ENCODE data around the gene SIGLEC6.

The SIGLEC6 gene

DNA sequence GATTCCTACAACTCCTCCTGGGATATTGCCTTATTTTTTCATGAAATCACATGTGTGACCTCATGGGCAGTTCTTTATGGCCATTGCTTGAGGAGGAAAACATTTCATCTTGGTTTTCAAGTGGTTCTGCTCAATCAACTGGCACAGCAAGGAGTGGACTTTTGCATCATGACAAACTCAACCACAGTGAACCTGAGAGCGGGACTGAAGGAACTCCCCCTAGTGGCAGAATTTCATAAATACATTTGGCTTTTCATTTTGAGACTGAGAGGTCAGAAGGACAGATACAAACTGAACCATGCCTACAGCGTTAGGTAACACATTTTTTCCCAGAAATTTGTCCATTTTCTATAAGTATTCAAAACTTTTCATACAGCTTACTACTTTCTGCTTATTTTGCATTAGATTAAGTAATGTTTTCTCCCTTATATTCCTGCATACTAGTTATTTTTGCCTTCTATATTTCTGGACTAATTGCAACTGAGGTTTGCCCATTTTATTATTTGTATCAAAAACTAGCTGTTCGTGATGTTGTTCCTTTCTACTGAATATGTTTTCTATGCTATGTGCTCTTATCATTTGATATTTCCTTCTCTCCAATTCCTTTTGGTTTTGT is 16.5 kb downstream of the SIGLEC6 start:
- H3K27ac ChIP-seq (ENCODE audit: low read length, poor library complexity, severe bottlenecking), result no peak overlapping the region
- H3K4ac ChIP-seq (ENCODE audit: low read depth in 1 of 2, low read length in 2 of 2), result no peak overlapping the region
- no peak overlapping the region for H2BK12ac ChIP-seq (ENCODE audit: low read length in 2 of 2)
- no peak overlapping the region for H3K18ac ChIP-seq (ENCODE audit: low read depth in 1 of 2, low read length in 2 of 2)
- no peak overlapping the region for H2BK120ac ChIP-seq (ENCODE audit: low read depth, low read length)
- H3K27me3 ChIP-seq (ENCODE audit: control insufficient read depth in 1 of 2, insufficient read depth in 1 of 2, low read length in 2 of 2), result peaks cover 0 to 17% of the 10 kb centered on the region in 2 experiments
- no peak overlapping the region for H3K23ac ChIP-seq (ENCODE audit: low read length in 2 of 2)
- no peak overlapping the region for H4K91ac ChIP-seq (ENCODE audit: low read length)
- H3K9me3 ChIP-seq (ENCODE audit: control insufficient read depth, low read length), result peaks cover 6% of the 10 kb centered on the region
- no peak overlapping the region for H2BK15ac ChIP-seq (ENCODE audit: low read depth, poor library complexity, severe bottlenecking)
- DNase-seq, result peak; percentile 52
- 20% methylated on average over 2 of the region's 3 CpGs for WGBS
- H2AFZ ChIP-seq (ENCODE audit: low read depth, low read length), result no peak overlapping the region
- H4K8ac ChIP-seq (ENCODE audit: low read length), result no peak overlapping the region
- H3K9ac ChIP-seq (ENCODE audit: low read length), result no peak overlapping the region
- H3K4me2 ChIP-seq (ENCODE audit: low read length, poor library complexity, severe bottlenecking), result no peak overlapping the region
- no peak overlapping the region for H3K4me3 ChIP-seq (ENCODE audit: insufficient read depth in 1 of 2, low read depth in 1 of 2, low read length in 2 of 2)
- H2BK5ac ChIP-seq (ENCODE audit: low read depth, low read length, poor library complexity, severe bottlenecking), result no peak overlapping the region
- H3K79me1 ChIP-seq (replicated peaks; ENCODE audit: low read length, poor library complexity, severe bottlenecking), result no peaks in the 10 kb centered on the region
- no peak overlapping the region for H2AK5ac ChIP-seq (ENCODE audit: low read length, severe bottlenecking)
- no peak overlapping the region for H3K14ac ChIP-seq (ENCODE audit: low read length in 2 of 2)
- no peaks in the 10 kb centered on the region for H3K36me3 ChIP-seq (ENCODE audit: control insufficient read depth in 1 of 2, insufficient read depth in 2 of 2, low read depth in 1 of 2, low read length in 2 of 2)
- no peaks in the 10 kb centered on the region for H3K4me1 ChIP-seq (ENCODE audit: control insufficient read depth, insufficient read depth, low read depth, low read length)

DNA sequence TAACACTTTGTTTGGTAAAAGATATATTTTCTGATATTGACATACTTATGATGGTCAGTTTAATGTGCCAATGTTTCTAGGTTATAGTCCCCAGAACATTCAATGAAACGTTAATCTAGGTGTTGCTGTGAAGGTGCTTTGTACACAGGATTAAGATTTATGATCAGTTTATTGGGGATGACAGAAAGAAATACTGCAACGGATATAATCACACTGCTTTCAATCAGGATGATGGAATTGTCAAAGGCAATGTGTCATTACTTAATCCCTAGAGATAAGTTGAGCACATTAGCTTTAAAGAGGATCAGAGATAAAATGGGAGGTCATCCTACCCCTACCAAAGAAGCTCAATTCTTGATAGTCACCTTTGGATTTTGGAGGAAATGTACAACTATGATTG is 17.5 kb downstream of the SIGLEC6 start:
- no peak overlapping the region for H3K4ac ChIP-seq (ENCODE audit: low read depth in 1 of 2, low read length in 2 of 2)
- H4K8ac ChIP-seq (ENCODE audit: low read length), result no peak overlapping the region
- H2BK120ac ChIP-seq (ENCODE audit: low read depth, low read length), result no peak overlapping the region
- no peak overlapping the region for H3K4me3 ChIP-seq (ENCODE audit: insufficient read depth in 1 of 2, low read depth in 1 of 2, low read length in 2 of 2)
- no peak overlapping the region for H3K18ac ChIP-seq (ENCODE audit: low read depth in 1 of 2, low read length in 2 of 2)
- peaks cover 0 to 20% of the 10 kb centered on the region in 2 experiments for H3K27me3 ChIP-seq (ENCODE audit: control insufficient read depth in 1 of 2, insufficient read depth in 1 of 2, low read length in 2 of 2)
- no peak for DNase-seq
- H3K23ac ChIP-seq (ENCODE audit: low read length in 2 of 2), result no peak overlapping the region
- peaks cover 6% of the 10 kb centered on the region for H3K9me3 ChIP-seq (ENCODE audit: control insufficient read depth, low read length)
- no peak overlapping the region for H3K14ac ChIP-seq (ENCODE audit: low read length in 2 of 2)
- H3K4me2 ChIP-seq (ENCODE audit: low read length, poor library complexity, severe bottlenecking), result no peak overlapping the region
- H3K4me1 ChIP-seq (ENCODE audit: control insufficient read depth, insufficient read depth, low read depth, low read length), result no peaks in the 10 kb centered on the region
- H3K27ac ChIP-seq (ENCODE audit: low read length, poor library complexity, severe bottlenecking), result no peak overlapping the region
- no peak overlapping the region for H3K9ac ChIP-seq (ENCODE audit: low read length)
- H3K79me1 ChIP-seq (replicated peaks; ENCODE audit: low read length, poor library complexity, severe bottlenecking), result no peaks in the 10 kb centered on the region
- H2BK12ac ChIP-seq (ENCODE audit: low read length in 2 of 2), result no peak overlapping the region
- H2BK15ac ChIP-seq (ENCODE audit: low read depth, poor library complexity, severe bottlenecking), result no peak overlapping the region
- no peak overlapping the region for H2AK5ac ChIP-seq (ENCODE audit: low read length, severe bottlenecking)
- 0% methylated on average over 1 of the region's 2 CpGs for WGBS
- no peaks in the 10 kb centered on the region for H3K36me3 ChIP-seq (ENCODE audit: control insufficient read depth in 1 of 2, insufficient read depth in 2 of 2, low read depth in 1 of 2, low read length in 2 of 2)
- no peak overlapping the region for H2BK5ac ChIP-seq (ENCODE audit: low read depth, low read length, poor library complexity, severe bottlenecking)
- no peak overlapping the region for H4K91ac ChIP-seq (ENCODE audit: low read length)
- H2AFZ ChIP-seq (ENCODE audit: low read depth, low read length), result no peak overlapping the region

DNA sequence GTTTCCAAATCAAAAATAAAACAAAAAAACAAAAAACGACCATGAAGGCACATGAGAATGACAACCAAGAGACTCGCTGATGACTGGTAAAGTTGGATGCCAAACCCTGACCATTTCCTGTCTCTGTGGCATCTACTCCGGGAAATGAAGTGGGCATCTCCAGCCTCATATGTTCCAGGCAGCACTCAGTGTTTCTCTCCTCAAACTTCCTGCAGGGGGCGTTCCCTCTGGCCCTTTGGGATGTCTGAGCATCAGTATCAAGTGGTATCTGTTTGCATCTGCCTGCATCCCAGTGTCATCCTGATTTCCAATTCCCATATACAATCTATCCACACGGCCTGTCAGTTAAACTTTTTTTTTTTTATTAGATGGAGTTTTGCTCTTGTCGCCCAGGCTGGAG is 20.1 kb downstream of the SIGLEC6 start:
- Histone ChIP-seq H3K79me1 (replicated peaks; ENCODE audit: low read length, poor library complexity, severe bottlenecking) (no peaks in the 10 kb centered on the region), H3K18ac (ENCODE audit: low read depth in 1 of 2, low read length in 2 of 2) (no peak overlapping the region), H3K4me3 (ENCODE audit: insufficient read depth in 1 of 2, low read depth in 1 of 2, low read length in 2 of 2) (no peak overlapping the region), H3K4me1 (ENCODE audit: control insufficient read depth, insufficient read depth, low read depth, low read length) (no peaks in the 10 kb centered on the region), H2BK12ac (ENCODE audit: low read length in 2 of 2) (no peak overlapping the region), H3K23ac (ENCODE audit: low read length in 2 of 2) (no peak overlapping the region), H3K36me3 (ENCODE audit: control insufficient read depth in 1 of 2, insufficient read depth in 2 of 2, low read depth in 1 of 2, low read length in 2 of 2) (no peaks in the 10 kb centered on the region), H3K14ac (ENCODE audit: low read length in 2 of 2) (no peak overlapping the region), H3K27ac (ENCODE audit: low read length, poor library complexity, severe bottlenecking) (no peak overlapping the region), H4K8ac (ENCODE audit: low read length) (no peak overlapping the region), H2AK5ac (ENCODE audit: low read length, severe bottlenecking) (no peak overlapping the region), H3K4me2 (ENCODE audit: low read length, poor library complexity, severe bottlenecking) (no peak overlapping the region), H4K91ac (ENCODE audit: low read length) (no peak overlapping the region), H2AFZ (ENCODE audit: low read depth, low read length) (no peak overlapping the region), H3K27me3 (ENCODE audit: control insufficient read depth in 1 of 2, insufficient read depth in 1 of 2, low read length in 2 of 2) (peaks cover 0 to 24% of the 10 kb centered on the region in 2 experiments), H2BK15ac (ENCODE audit: low read depth, poor library complexity, severe bottlenecking) (no peak overlapping the region), H2BK5ac (ENCODE audit: low read depth, low read length, poor library complexity, severe bottlenecking) (no peak overlapping the region), H3K4ac (ENCODE audit: low read depth in 1 of 2, low read length in 2 of 2) (no peak overlapping the region), H3K9me3 (ENCODE audit: control insufficient read depth, low read length) (no peaks in the 10 kb centered on the region), H2BK120ac (ENCODE audit: low read depth, low read length) (no peak overlapping the region), H3K9ac (ENCODE audit: low read length) (no peak overlapping the region)
- DNase-seq, result no peak
- 34% methylated on average over 5 of the region's 6 CpGs for whole genome bisulfite sequencing

DNA sequence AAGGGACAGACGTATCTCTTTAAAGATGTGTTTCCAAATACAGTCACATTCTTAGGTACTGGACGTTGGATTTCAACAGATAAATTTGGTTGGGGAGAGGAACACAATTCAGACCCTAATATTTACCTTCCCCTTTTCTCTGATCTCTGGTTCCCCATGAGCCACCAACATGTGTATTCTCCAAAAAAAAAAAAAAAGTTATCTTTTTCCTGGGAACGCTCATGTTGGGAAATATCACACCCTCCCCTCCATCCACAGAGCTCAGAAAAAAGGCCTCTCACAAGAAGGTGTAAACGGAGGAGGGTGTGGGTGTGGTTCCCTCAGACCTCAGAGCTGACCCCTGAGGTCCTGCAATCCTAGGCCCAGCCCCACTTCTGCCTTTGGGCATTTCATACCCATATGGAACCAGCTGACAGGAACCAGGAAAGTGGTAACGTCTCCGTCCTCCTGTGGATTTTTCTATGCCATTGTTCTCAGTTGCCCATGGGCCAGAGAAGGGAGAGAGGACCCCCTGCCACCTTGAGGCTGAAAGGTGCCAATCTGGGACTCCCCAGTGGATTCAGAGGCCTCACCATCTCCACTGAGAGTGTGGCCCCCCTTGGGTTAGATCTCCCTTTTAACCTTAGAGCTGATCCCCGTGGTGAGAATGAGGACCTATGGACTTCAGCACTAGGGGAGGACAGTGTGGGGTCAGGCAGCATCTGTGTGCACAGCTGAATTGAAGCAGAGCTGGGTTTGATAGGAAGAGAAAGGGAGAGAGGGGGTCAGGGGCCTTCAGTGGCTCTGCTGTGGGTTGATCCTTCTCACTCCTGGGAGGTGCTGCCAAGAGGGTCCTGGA is 21.4 kb downstream of the SIGLEC6 start:
- DNase-seq, result no peak
- no peak overlapping the region for H2BK5ac ChIP-seq (ENCODE audit: low read depth, low read length, poor library complexity, severe bottlenecking)
- H3K23ac ChIP-seq (ENCODE audit: low read length in 2 of 2), result no peak overlapping the region
- H3K9ac ChIP-seq (ENCODE audit: low read length), result no peak overlapping the region
- H3K36me3 ChIP-seq (ENCODE audit: control insufficient read depth in 1 of 2, insufficient read depth in 2 of 2, low read depth in 1 of 2, low read length in 2 of 2), result no peaks in the 10 kb centered on the region
- H3K4me2 ChIP-seq (ENCODE audit: low read length, poor library complexity, severe bottlenecking), result no peak overlapping the region
- no peaks in the 10 kb centered on the region for H3K79me1 ChIP-seq (replicated peaks; ENCODE audit: low read length, poor library complexity, severe bottlenecking)
- no peaks in the 10 kb centered on the region for H3K9me3 ChIP-seq (ENCODE audit: control insufficient read depth, low read length)
- H2BK15ac ChIP-seq (ENCODE audit: low read depth, poor library complexity, severe bottlenecking), result no peak overlapping the region
- H3K14ac ChIP-seq (ENCODE audit: low read length in 2 of 2), result no peak overlapping the region
- peaks cover 0 to 29% of the 10 kb centered on the region in 2 experiments for H3K27me3 ChIP-seq (ENCODE audit: control insufficient read depth in 1 of 2, insufficient read depth in 1 of 2, low read length in 2 of 2)
- no peaks in the 10 kb centered on the region for H3K4me1 ChIP-seq (ENCODE audit: control insufficient read depth, insufficient read depth, low read depth, low read length)
- no peak overlapping the region for H2AK5ac ChIP-seq (ENCODE audit: low read length, severe bottlenecking)
- no peak overlapping the region for H4K8ac ChIP-seq (ENCODE audit: low read length)
- no peak overlapping the region for H2BK120ac ChIP-seq (ENCODE audit: low read depth, low read length)
- WGBS, result 59% methylated on average over 6 of the region's 7 CpGs
- no peak overlapping the region for H3K4ac ChIP-seq (ENCODE audit: low read depth in 1 of 2, low read length in 2 of 2)
- no peak overlapping the region for H3K4me3 ChIP-seq (ENCODE audit: insufficient read depth in 1 of 2, low read depth in 1 of 2, low read length in 2 of 2)
- H3K27ac ChIP-seq (ENCODE audit: low read length, poor library complexity, severe bottlenecking), result no peak overlapping the region
- no peak overlapping the region for H2AFZ ChIP-seq (ENCODE audit: low read depth, low read length)
- H2BK12ac ChIP-seq (ENCODE audit: low read length in 2 of 2), result no peak overlapping the region
- H4K91ac ChIP-seq (ENCODE audit: low read length), result no peak overlapping the region
- no peak overlapping the region for H3K18ac ChIP-seq (ENCODE audit: low read depth in 1 of 2, low read length in 2 of 2)
